MCF 10A (cell line): ENCODE results near the gene NFKBIL1. TPM values are rescaled to one million over a fixed set of nuclear protein-coding genes. Genes with fewer than 3 reads are reported as not detected.

Experiments
- BruUV-seq: library from RNA; stranded (reverse); fragments of 400-500 nt; replicated peaks from 2 replicates; lab custom pipeline; 2021; lab: Mats Ljungman, UMichigan
- CTCF ChIA-PET: fragments of 300-600 bp; sonication (Branson Sonifier 250); formaldehyde crosslinking; extraction: SDS; loops from one replicate; lab custom pipeline; 2021; ENCODE audit warnings: antibody characterized with exemption, inconsistent platforms; lab: Yijun Ruan, JAX
- POLR2A ChIA-PET: fragments of 300-600, 350-650 bp; sonication (Branson Sonifier 250); formaldehyde crosslinking; extraction: SDS; loops from one replicate; lab custom pipeline; 2020; ENCODE audit warnings: antibody characterized with exemption, inconsistent platforms; lab: Yijun Ruan, JAX
- DNase-seq: peaks from one replicate; pipeline ENCODE4 v3.0.0-alpha.2; 2018; ENCODE audit not compliant: unreplicated experiment
- H3K27ac Mint-ChIP-seq: one replicate; pipeline ENCODE4 v1.8.0; 2022; ENCODE audit warnings: mild to moderate bottlenecking, low read depth, mixed read lengths; ENCODE audit not compliant: unreplicated experiment
- H3K27me3 Mint-ChIP-seq: one replicate; pipeline ENCODE4 v1.8.0; 2022; ENCODE audit warnings: mixed read lengths; ENCODE audit not compliant: insufficient read depth, unreplicated experiment
- H3K36me3 Mint-ChIP-seq: one replicate; pipeline ENCODE4 v1.8.0; 2022; ENCODE audit warnings: mild to moderate bottlenecking, moderate library complexity, mixed read lengths; ENCODE audit not compliant: insufficient read depth, unreplicated experiment
- H3K4me1 Mint-ChIP-seq: one replicate; pipeline ENCODE4 v1.8.0; 2022; ENCODE audit warnings: mixed read lengths; ENCODE audit not compliant: insufficient read depth, unreplicated experiment
- H3K4me3 Mint-ChIP-seq: one replicate; pipeline ENCODE4 v1.8.0; 2022; ENCODE audit warnings: mild to moderate bottlenecking, moderate library complexity, mixed read lengths; ENCODE audit not compliant: unreplicated experiment
- H3K9me3 Mint-ChIP-seq: one replicate; pipeline ENCODE4 v1.8.0; 2022; ENCODE audit warnings: mixed read lengths; ENCODE audit not compliant: unreplicated experiment
- intact Hi-C: fragments of 100-400 bp; cut with micrococcal nuclease; formaldehyde crosslinking; loops from 2 replicates; pipeline ENCODE4 v1.14.1; 2022
- total RNA-seq: library from RNA; stranded (reverse); gene quantifications from 2 replicates; pipeline ENCODE4 v1.2.3, GENCODE V29; 2022
- TF ChIP-seq, protein P1 (sequence below): fragments of 200-600 bp; IDR thresholded peaks from one replicate; pipeline ENCODE4 v1.8.0; 2022; ENCODE audit warnings: antibody characterized with exemption, mild to moderate bottlenecking; ENCODE audit not compliant: unreplicated experiment

NFKBIL1 gene
- total RNA-seq, 1 experiment from 2014 or later: 30.3 TPM

DNA sequence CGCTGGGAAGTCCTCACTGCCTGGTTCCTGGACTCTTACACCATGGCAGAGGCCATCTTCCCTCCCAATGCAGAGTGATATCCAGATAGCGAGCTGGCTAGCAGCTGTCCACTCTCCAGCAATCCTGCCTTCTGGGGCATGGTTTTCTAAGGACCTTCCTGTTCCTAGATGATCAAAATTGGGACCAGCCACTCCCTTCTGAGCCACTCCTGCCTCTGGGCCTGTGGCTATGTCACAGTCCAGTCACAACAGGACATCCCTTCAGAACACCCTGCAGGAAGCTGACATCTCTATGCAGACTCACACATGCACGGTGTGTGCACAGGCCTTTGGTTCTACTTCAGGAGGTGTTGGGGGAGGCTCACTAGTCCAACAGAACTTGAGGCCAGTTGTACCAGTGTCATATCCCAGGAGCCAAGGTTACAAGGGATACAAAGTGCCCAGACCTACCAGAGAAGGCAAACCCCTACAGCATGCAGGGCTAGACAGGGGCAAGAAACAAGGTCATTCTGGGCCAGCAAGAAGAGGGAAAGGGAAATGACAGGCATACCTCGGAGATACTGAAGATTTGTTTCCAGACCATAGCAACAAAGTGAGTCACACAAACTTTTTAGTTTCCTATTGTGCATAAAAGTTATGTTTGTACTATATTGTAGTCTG is 21.3 kb upstream of the NFKBIL1 start:
- no peaks in the 10 kb centered on the region for H3K9me3 Mint-ChIP-seq
- no peak overlapping the region for H3K27ac Mint-ChIP-seq
- ChIA-PET POLR2A (interaction anchor here (0.8 to 3.9 kb wide), 3 partner anchors 15 to 337 kb away, joined by 3 to 21 read pairs (median 4); partner anchors contain the start of genes DDX39B and NEU1), CTCF (interaction anchor here (1.2 kb wide), 1 partner anchor 13 kb away, joined by 3 read pairs; no protein-coding TSS in a partner anchor)
- no peak for DNase-seq
- H3K36me3 Mint-ChIP-seq: peaks cover 38% of the 10 kb centered on the region
- H3K4me3 Mint-ChIP-seq: no peak overlapping the region
- TF ChIP-seq, protein P1, sequence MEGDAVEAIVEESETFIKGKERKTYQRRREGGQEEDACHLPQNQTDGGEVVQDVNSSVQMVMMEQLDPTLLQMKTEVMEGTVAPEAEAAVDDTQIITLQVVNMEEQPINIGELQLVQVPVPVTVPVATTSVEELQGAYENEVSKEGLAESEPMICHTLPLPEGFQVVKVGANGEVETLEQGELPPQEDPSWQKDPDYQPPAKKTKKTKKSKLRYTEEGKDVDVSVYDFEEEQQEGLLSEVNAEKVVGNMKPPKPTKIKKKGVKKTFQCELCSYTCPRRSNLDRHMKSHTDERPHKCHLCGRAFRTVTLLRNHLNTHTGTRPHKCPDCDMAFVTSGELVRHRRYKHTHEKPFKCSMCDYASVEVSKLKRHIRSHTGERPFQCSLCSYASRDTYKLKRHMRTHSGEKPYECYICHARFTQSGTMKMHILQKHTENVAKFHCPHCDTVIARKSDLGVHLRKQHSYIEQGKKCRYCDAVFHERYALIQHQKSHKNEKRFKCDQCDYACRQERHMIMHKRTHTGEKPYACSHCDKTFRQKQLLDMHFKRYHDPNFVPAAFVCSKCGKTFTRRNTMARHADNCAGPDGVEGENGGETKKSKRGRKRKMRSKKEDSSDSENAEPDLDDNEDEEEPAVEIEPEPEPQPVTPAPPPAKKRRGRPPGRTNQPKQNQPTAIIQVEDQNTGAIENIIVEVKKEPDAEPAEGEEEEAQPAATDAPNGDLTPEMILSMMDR: no peak
- intact Hi-C loops: no loop called here
- H3K27me3 Mint-ChIP-seq: peaks cover 8% of the 10 kb centered on the region
- no TSS peak for BruUV-seq
- no peaks in the 10 kb centered on the region for H3K4me1 Mint-ChIP-seq

DNA sequence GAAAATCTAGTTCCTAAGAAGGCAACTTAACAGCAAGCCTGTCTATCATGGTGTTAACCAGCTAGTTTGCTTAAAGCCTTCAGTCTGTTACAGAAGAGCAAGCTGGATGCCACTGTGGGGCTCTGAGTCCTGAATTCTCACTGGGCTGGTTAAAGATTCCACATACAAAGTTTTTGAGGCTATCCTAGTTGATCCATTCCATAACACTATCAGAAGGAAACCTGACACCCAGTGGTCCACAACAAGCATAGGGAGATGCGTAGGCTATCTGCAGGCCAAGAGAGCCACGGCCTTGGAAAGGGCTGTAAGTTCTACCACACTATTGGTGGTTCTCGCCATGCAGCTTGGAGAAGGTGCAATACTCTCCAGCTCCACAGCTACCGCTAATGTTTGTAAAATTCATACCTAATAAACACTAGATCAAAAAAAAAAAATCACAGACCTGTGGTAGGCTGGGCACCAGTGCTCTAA is 19.1 kb upstream of the NFKBIL1 start:
- TF ChIP-seq, protein P1: no peak
- Mint-ChIP-seq H3K36me3 (peaks cover 54% of the 10 kb centered on the region), H3K9me3 (no peaks in the 10 kb centered on the region), H3K27ac (no peak overlapping the region), H3K4me1 (no peaks in the 10 kb centered on the region), H3K4me3 (no peak overlapping the region), H3K27me3 (no peaks in the 10 kb centered on the region)
- POLR2A ChIA-PET: interaction anchor here (1.0 to 3.9 kb wide), 4 partner anchors 11 to 35 kb away, joined by 3 to 21 read pairs (median 5); partner anchors contain the start of gene DDX39B
- no peak for DNase-seq
- intact Hi-C loops: no loop called here
- no TSS peak for BruUV-seq
- CTCF ChIA-PET: interaction anchor here (1.1 kb wide), 1 partner anchor 70 kb away, joined by 3 read pairs; no protein-coding TSS in a partner anchor

DNA sequence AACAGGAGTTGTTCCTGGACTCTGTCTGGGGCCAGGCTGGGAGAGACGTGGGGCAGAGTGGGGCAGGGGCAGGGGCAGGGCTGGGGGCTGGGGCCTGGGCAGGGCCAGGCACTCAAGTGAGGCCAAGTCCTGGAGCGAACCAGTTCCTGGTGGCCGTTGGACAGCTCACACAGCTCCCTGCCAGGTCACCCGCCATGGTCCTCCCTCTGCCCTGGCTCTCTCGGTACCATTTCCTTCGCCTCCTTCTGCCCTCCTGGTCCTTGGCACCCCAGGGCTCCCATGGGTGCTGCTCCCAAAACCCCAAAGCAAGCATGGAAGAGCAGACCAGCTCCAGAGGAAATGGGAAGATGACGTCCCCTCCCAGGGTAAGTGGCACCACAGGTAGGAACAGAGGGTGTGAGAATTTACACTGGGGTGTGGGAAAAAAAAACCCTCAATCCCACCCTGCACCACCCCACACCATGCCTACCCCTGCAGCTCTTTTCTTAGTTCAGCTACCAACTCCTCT is 18.5 kb upstream of the NFKBIL1 start, which contains the start of gene MCCD1:
TSS of gene MCCD1 (plus strand) at position 142 of the 508 bp plus-strand sequence. CDS start at position 195, 53 bp downstream.
- CTCF ChIA-PET: interaction anchor here (1.1 kb wide), 1 partner anchor 70 kb away, joined by 3 read pairs; no protein-coding TSS in a partner anchor
- H3K4me3 Mint-ChIP-seq: no peak within 1 kb of the TSS
- no peaks in the 10 kb centered on the region for H3K27me3 Mint-ChIP-seq
- no peaks in the 10 kb centered on the region for H3K4me1 Mint-ChIP-seq
- TF ChIP-seq, protein P1: no peak
- peaks cover 59% of the 10 kb centered on the region for H3K36me3 Mint-ChIP-seq
- no TSS peak for BruUV-seq
- H3K9me3 Mint-ChIP-seq: no peaks in the 10 kb centered on the region
- DNase-seq: no peak
- intact Hi-C loops: no loop called here
- POLR2A ChIA-PET: interaction anchor here (1.0 to 3.9 kb wide), 6 partner anchors 10 to 123 kb away, joined by 3 to 21 read pairs (median 4); partner anchors contain the start of genes BAG6 and DDX39B
- no peak within 1 kb of the TSS for H3K27ac Mint-ChIP-seq
